Coronary artery (tissue), 2 donors: Measurements from ENCODE around the gene LYST.

Experiments used
- DNase-seq: peaks from one replicate; pipeline ENCODE4 v3.0.0-alpha.2; 2017; ENCODE audit warnings: low spot score
- H3K27ac ChIP-seq, 2 donors: fragments of 200-600 bp; sonication (generic); one replicate each; pipeline ENCODE4 v1.5.1; 2016 to 2019
- H3K4me3 ChIP-seq: fragments of 200-600 bp; sonication (generic); 2 replicates; pipeline ENCODE4 v1.5.1; 2016; ENCODE audit warnings: mild to moderate bottlenecking, moderate library complexity
- CTCF ChIP-seq: fragments of 200-600 bp; sonication (generic); IDR thresholded peaks from one replicate; pipeline ENCODE4 v1.5.1; 2019; ENCODE audit warnings: antibody characterized with exemption

Gene LYST

GRCh38 chr1:235735621-235736020, 131.1 kb downstream of the LYST start:
- no peak for DNase-seq
- TF ChIP-seq CTCF, result no peak
- H3K27ac ChIP-seq, result no peak overlapping the region
- no peak overlapping the region for H3K4me3 ChIP-seq

- no peak for DNase-seq
- Histone ChIP-seq H3K27ac (no peak overlapping the region), H3K4me3 (no peak overlapping the region)
- no peak for TF ChIP-seq CTCF
These were observed 132.4 kb downstream of the LYST start for GRCh38 chr1:235734335-235734734.

DNA sequence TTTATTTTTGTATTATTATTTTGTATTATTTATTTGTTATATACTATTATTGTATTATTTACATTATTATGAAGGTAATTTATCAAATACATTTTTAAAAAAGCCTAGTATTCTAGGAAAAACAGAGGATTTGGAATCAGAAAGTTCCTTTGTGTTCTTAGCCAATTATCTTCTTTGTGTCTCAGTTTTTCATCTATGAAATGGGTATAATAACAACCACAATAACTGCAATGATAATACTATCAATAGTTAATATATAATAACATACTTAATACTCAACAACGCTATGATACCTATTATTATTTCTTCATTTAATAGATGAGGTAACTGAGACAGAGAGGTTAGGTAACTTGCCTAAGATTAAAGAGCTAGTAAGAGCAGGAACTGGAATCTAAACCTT, 136.7 kb downstream of the LYST start:
- H3K27ac ChIP-seq, result no peak overlapping the region
- TF ChIP-seq CTCF, result no peak
- DNase-seq, result no peak
- H3K4me3 ChIP-seq, result no peak overlapping the region

GRCh38 chr1:235726557-235726956, 140.1 kb downstream of the LYST start:
- no peak overlapping the region for H3K27ac ChIP-seq
- DNase-seq, result no peak
- TF ChIP-seq CTCF, result no peak
- no peak overlapping the region for H3K4me3 ChIP-seq

GRCh38 chr1:235725434-235725833, 141.3 kb downstream of the LYST start:
- DNase-seq, result no peak
- TF ChIP-seq CTCF, result no peak
- no peak overlapping the region for H3K27ac ChIP-seq

GRCh38 chr1:235724730-235725129, 142.0 kb downstream of the LYST start:
- no peak overlapping the region for H3K27ac ChIP-seq
- H3K4me3 ChIP-seq, result no peak overlapping the region
- DNase-seq, result no peak
- TF ChIP-seq CTCF, result no peak

More at GRCh38 chr1:235725434-235725833, 141.3 kb downstream of the LYST start:
- H3K4me3 ChIP-seq, result no peak overlapping the region

- no peak overlapping the region for H3K27ac ChIP-seq
- no peak for TF ChIP-seq CTCF
- DNase-seq, result no peak
- H3K4me3 ChIP-seq, result no peak overlapping the region
These were observed 143.8 kb downstream of the LYST start for GRCh38 chr1:235722858-235723257.
